Kidney (tissue), 14 donors: Measurements from ENCODE around the gene ACLY. TPM values are rescaled to one million over a fixed set of nuclear protein-coding genes. Genes with fewer than 3 reads are reported as not detected.
A peak's percentile ranks its signal among the peaks of the same experiment; 100 is the strongest.

Source experiments
- DNase-seq, 5 donors: peaks; one replicate each; pipeline ENCODE4 v3.0.0-alpha.2; 2013 to 2020
- FAIRE-seq: peaks from 2 replicates; lab custom pipeline; 2012; peaks lifted over from hg19 to GRCh38; lab: Jason Lieb, UNC
- H3K27ac ChIP-seq, 2 donors: one replicate each; pipeline ENCODE4 v1.7.0; 2013; ENCODE audit warnings: low read depth in 2 of 2, low read length in 2 of 2, inconsistent platforms in 1 of 2
- H3K27me3 ChIP-seq: one replicate; pipeline ENCODE4 v1.7.1; 2013; ENCODE audit warnings: low read length, inconsistent platforms; ENCODE audit not compliant: control insufficient read depth, insufficient read depth
- H3K36me3 ChIP-seq, 3 donors: one replicate each; pipeline versions ENCODE4 v1.7.0 to v1.7.1; 2013; ENCODE audit warnings: low read length in 3 of 3, control low read depth in 1 of 3, inconsistent platforms in 1 of 3; ENCODE audit not compliant: insufficient read depth in 3 of 3, control insufficient read depth in 2 of 3
- H3K4me1 ChIP-seq, 3 donors: one replicate each; pipeline versions ENCODE4 v1.7.0 to v1.7.1; 2013; ENCODE audit warnings: low read length in 3 of 3, inconsistent platforms in 1 of 3, low read depth in 1 of 3; ENCODE audit not compliant: control insufficient read depth in 2 of 3, insufficient read depth in 2 of 3
- H3K4me3 ChIP-seq, 3 donors: one replicate each; pipeline versions ENCODE4 v1.7.0 to v1.8.1; 2013; ENCODE audit warnings: low read length in 3 of 3, control low read depth in 1 of 3, inconsistent platforms in 1 of 3
- H3K9ac ChIP-seq, 3 donors: one replicate each; pipeline versions ENCODE4 v1.7.0 to v1.7.1; 2013; ENCODE audit warnings: low read length in 3 of 3, control low read depth in 1 of 3, inconsistent platforms in 1 of 3
- H3K9me3 ChIP-seq, 3 donors: one replicate each; pipeline versions ENCODE4 v1.7.0 to v1.7.1; 2013; ENCODE audit warnings: low read length in 3 of 3, control low read depth in 1 of 3, inconsistent platforms in 1 of 3; ENCODE audit not compliant: control insufficient read depth in 2 of 3, insufficient read depth in 1 of 3
- intact Hi-C: fragments of 100-400 bp; cut with DNase I; formaldehyde crosslinking; loops from one replicate; pipeline ENCODE4 v1.11.1; 2022
- polyA plus RNA-seq: library from polyadenylated mRNA; stranded (reverse); fragments of 350-450 nt; fragmentation: Illumina TruSeq; extraction: RNeasy Lipid Tissue Mini Kit (QIAGEN cat#74804); gene quantifications from one replicate; pipeline ENCODE4 v1.2.3, GENCODE V29; 2014; ENCODE audit warnings: low read depth, low replicate concordance; ENCODE audit not compliant: insufficient read depth
- total RNA-seq: library from RNA; stranded (reverse); fragmentation: NEBNext Ultra II Directional; extraction: Animal tissue kit (Norgen Biotek cat#: 25700); gene quantifications from one replicate; pipeline ENCODE4 v1.2.1, GENCODE V29; 2021
- TF ChIP-seq, protein P1 (sequence below): IDR thresholded peaks from 3 replicates; pipeline ENCODE4 v1.5.1; 2012; ENCODE audit warnings: mild to moderate bottlenecking, moderate library complexity, borderline replicate concordance; ENCODE audit not compliant: insufficient read depth; ENCODE audit errors: extremely low read depth
- donor health status: control.
- donor health status: control.
- donor health status: control.
- donor health status: control.
- donor health status: control.
- donor health status: DM: yes; HTN: yes; CAD: no.
- donor health status: Normal renal cell carcinoma (clear cell type).

The ACLY gene
- total and polyA plus RNA-seq, 2 donors from 2014 or later: 33.7 to 104 TPM

DNA sequence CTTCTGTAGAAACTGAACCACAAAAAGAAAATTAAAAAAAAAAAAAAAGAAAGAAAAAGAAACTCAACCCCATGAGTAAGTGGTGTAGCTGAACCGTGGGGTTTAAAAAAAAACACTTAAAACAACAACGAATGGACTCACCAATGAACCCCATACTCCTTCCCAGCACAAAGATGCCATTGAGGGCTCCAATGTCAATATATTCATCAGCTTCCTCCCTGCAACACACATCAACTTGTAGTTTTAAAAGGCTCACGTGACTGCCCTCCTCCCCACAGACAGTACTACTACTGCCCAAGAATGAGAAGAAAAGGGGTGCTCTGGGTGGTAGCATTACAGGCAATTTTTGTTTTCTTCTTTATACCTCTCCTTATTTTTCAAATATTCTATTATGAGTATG is 50.2 kb downstream of the ACLY start:
- intact Hi-C loops: no loop called here
- H3K9ac ChIP-seq: no peak overlapping the region
- no peaks in the 10 kb centered on the region for H3K9me3 ChIP-seq
- no peak overlapping the region for H3K27ac ChIP-seq
- no peaks in the 10 kb centered on the region for H3K27me3 ChIP-seq
- peaks cover 4 to 37% (median 22%) of the 10 kb centered on the region in 3 donors for H3K36me3 ChIP-seq
- H3K4me3 ChIP-seq: no peak overlapping the region
- FAIRE-seq: no peak
- H3K4me1 ChIP-seq: peaks cover 0 to 9% (median 7%) of the 10 kb centered on the region in 3 donors
- TF ChIP-seq, protein P1, sequence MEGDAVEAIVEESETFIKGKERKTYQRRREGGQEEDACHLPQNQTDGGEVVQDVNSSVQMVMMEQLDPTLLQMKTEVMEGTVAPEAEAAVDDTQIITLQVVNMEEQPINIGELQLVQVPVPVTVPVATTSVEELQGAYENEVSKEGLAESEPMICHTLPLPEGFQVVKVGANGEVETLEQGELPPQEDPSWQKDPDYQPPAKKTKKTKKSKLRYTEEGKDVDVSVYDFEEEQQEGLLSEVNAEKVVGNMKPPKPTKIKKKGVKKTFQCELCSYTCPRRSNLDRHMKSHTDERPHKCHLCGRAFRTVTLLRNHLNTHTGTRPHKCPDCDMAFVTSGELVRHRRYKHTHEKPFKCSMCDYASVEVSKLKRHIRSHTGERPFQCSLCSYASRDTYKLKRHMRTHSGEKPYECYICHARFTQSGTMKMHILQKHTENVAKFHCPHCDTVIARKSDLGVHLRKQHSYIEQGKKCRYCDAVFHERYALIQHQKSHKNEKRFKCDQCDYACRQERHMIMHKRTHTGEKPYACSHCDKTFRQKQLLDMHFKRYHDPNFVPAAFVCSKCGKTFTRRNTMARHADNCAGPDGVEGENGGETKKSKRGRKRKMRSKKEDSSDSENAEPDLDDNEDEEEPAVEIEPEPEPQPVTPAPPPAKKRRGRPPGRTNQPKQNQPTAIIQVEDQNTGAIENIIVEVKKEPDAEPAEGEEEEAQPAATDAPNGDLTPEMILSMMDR: no peak
- DNase-seq: no peak

DNA sequence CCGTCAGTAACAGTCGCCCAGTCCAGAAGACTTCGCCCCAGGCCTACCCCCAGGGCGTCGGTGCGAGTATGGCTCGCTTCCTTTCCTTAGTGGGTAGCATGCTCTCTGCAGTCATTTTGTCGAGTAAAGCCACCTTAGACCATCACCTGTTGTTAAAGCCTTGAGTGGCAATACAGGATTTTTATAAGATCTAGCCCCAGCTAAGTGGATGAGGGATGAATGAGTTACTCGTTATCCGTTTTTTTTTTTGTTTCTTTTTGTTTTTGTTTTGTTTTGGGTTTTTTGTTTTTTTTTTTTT is 53.2 kb downstream of the ACLY start:
- H3K9ac ChIP-seq: peak overlapping the region in 2 of 3 donors; percentile 36 to 41
- peak overlapping the region; percentile 59 to 92 (median 71) for H3K4me3 ChIP-seq
- H3K4me1 ChIP-seq: peaks cover 0 to 12% (median 9%) of the 10 kb centered on the region in 3 donors
- no peak overlapping the region for H3K27ac ChIP-seq
- H3K36me3 ChIP-seq: peaks cover 4 to 17% (median 7%) of the 10 kb centered on the region in 3 donors
- intact Hi-C loops: no loop called here
- TF ChIP-seq, protein P1: no peak
- no peaks in the 10 kb centered on the region for H3K27me3 ChIP-seq
- DNase-seq (no peak), FAIRE-seq (no peak)
- H3K9me3 ChIP-seq: no peaks in the 10 kb centered on the region

DNA sequence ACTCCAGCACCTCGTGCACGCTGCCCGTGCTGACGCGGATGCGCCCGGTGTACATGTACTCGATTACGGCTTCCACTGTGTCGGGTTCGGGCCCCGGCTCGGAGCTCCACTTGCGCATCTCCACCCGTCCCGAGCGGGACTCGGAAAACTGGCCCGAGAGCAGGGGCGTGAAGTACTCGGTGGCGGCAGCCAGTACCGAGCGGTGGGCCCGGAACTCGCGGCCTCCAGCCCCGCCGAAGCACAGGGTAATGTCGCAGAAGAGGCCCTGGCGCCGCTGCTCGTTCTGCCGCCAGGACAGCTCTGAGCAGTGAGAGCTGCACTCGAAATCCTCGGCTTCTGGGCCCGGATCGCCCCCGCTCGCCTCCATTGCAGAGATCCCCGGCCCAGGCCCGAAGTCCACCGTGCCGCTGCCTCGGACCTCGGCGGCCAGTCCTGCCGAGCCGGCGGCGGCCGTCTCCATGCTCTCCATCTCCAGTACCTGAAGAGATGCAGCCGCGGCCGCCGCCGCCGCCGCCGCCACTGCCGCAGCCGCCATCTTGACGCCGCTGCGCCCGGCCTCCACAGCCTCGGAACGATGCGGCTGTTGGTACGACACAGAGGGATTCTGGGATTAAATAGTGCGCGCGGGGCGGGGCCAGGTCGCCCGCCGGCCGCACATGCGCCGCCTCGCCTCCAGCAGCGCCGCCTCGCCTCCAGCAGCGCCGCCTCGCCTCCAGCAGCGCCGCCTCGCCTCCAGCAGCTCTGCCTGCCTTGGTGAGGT is 53.7 kb downstream of the ACLY start, which contains the start of gene KLHL11:
Gene KLHL11 (minus strand): TSS at position 588 of the 760 bp plus-strand sequence. CDS start 53 bp downstream, at position 535.
- Histone ChIP-seq H3K27ac (peak within 1 kb of the TSS; percentile 80 to 83), H3K9me3 (no peaks in the 10 kb centered on the region)

More for the DNA sequence above, 53.7 kb downstream of the ACLY start, which contains the start of gene KLHL11:
- intact Hi-C loops: no loop called here
- Histone ChIP-seq H3K27me3 (no peaks in the 10 kb centered on the region), H3K4me3 (peak within 1 kb of the TSS; percentile 78 to 92 (median 86)), H3K9ac (peak within 1 kb of the TSS; percentile 72 to 84 (median 83)), H3K36me3 (peaks cover 3 to 12% (median 4%) of the 10 kb centered on the region in 3 donors), H3K4me1 (peaks cover 0 to 13% (median 9%) of the 10 kb centered on the region in 3 donors)
- FAIRE-seq: no peak
- peak; percentile 90 to 97 (median 95) for DNase-seq
- TF ChIP-seq, protein P1: no peak
